ENCODE measurements around the gene CNOT10.
"Not testable (repeated sequence)": the region's sequence is repeated elsewhere in the genome, so short reads cannot be mapped to it uniquely, and the experiment has no call there.

Gene CNOT10

GRCh38 chr3:32757618-32758374, 72.8 kb downstream of the CNOT10 start:
- DNase-seq (ENCODE audit: low read depth in 2 of 2): no peak

- no peak for DNase-seq (ENCODE audit: low read depth in 2 of 2)
These were observed 73.4 kb downstream of the CNOT10 start for GRCh38 chr3:32758375-32758753.

- DNase-seq (ENCODE audit: low read depth in 2 of 2): no peak
These were observed 74.4 kb downstream of the CNOT10 start for GRCh38 chr3:32759342-32759741.

GRCh38 chr3:32764481-32764880, 79.5 kb downstream of the CNOT10 start:
- no peak for DNase-seq (ENCODE audit: low read depth in 2 of 2)

GRCh38 chr3:32778389-32778788, 93.4 kb downstream of the CNOT10 start:
- DNase-seq (ENCODE audit: low read depth in 2 of 2): no peak

GRCh38 chr3:32780071-32780734, 95.2 kb downstream of the CNOT10 start:
- DNase-seq (ENCODE audit: low read depth in 2 of 2): no peak

GRCh38 chr3:32780735-32781210, 95.8 kb downstream of the CNOT10 start:
- DNase-seq (ENCODE audit: low read depth in 2 of 2): peak in 1 of 2 experiments; percentile 3

- DNase-seq (ENCODE audit: low read depth in 2 of 2): peak; percentile 13 to 19
These were observed 96.4 kb downstream of the CNOT10 start for GRCh38 chr3:32781211-32781968.

- not testable (repeated sequence) for DNase-seq (ENCODE audit: low read depth in 2 of 2)
These were observed 96.9 kb downstream of the CNOT10 start for GRCh38 chr3:32781969-32782270.

GRCh38 chr3:32782407-32782806, 97.4 kb downstream of the CNOT10 start:
- no peak for DNase-seq (ENCODE audit: low read depth in 2 of 2)

GRCh38 chr3:32791833-32792232, 106.8 kb downstream of the CNOT10 start:
- DNase-seq (ENCODE audit: low read depth in 2 of 2): no peak

- DNase-seq (ENCODE audit: low read depth in 2 of 2): no peak
These were observed 109.7 kb downstream of the CNOT10 start for GRCh38 chr3:32794487-32795308.

GRCh38 chr3:32796384-32796950, 111.5 kb downstream of the CNOT10 start:
- DNase-seq (ENCODE audit: low read depth in 2 of 2): not testable (repeated sequence)

- DNase-seq (ENCODE audit: low read depth in 2 of 2): no peak
These were observed 112.8 kb downstream of the CNOT10 start for GRCh38 chr3:32797776-32798175.

GRCh38 chr3:32801440-32801839, 116.5 kb downstream of the CNOT10 start:
- not testable (repeated sequence) for DNase-seq (ENCODE audit: low read depth in 2 of 2)

GRCh38 chr3:32813180-32813579, 128.2 kb downstream of the CNOT10 start:
- DNase-seq (ENCODE audit: low read depth in 2 of 2): no peak

GRCh38 chr3:32814361-32814760, 129.4 kb downstream of the CNOT10 start:
- no peak for DNase-seq (ENCODE audit: low read depth in 2 of 2)

GRCh38 chr3:32815841-32816438, 131.0 kb downstream of the CNOT10 start:
- DNase-seq (ENCODE audit: low read depth in 2 of 2): no peak

- DNase-seq (ENCODE audit: low read depth in 2 of 2): no peak
These were observed 131.7 kb downstream of the CNOT10 start for GRCh38 chr3:32816439-32817256.

- no peak for DNase-seq (ENCODE audit: low read depth in 2 of 2)
These were observed 132.2 kb downstream of the CNOT10 start for GRCh38 chr3:32817257-32817557.

All from fibroblast of skin of left biceps (primary cell).